Trophoblast cell (in vitro differentiated cells and primary cell): ENCODE measurements around the gene UBD.

Experiments
- DNase-seq, 2 donors: peaks; one replicate each; pipeline ENCODE4 v3.0.0-alpha.2; 2016
- H2AFZ ChIP-seq: 2 replicates; pipeline ENCODE4 v1.6.1; 2013; ENCODE audit warnings: low read length, moderate library complexity, mild to moderate bottlenecking; ENCODE audit not compliant: insufficient read depth, poor library complexity
- H2AK5ac ChIP-seq: 2 replicates; pipeline ENCODE4 v1.6.1; 2013; ENCODE audit warnings: mild to moderate bottlenecking, low read length
- H2BK120ac ChIP-seq: 2 replicates; pipeline ENCODE4 v1.6.1; 2013; ENCODE audit warnings: low read length, mild to moderate bottlenecking, moderate library complexity; ENCODE audit not compliant: insufficient read depth, poor library complexity
- H2BK12ac ChIP-seq: 2 replicates; pipeline ENCODE4 v1.6.1; 2013; ENCODE audit warnings: mild to moderate bottlenecking, low read length, moderate library complexity
- H2BK5ac ChIP-seq: 2 replicates; pipeline ENCODE4 v1.6.1; 2013; ENCODE audit warnings: low read length, low read depth, moderate library complexity, mild to moderate bottlenecking; ENCODE audit not compliant: poor library complexity
- H3K14ac ChIP-seq: 2 replicates; pipeline ENCODE4 v1.6.1; 2013; ENCODE audit warnings: mild to moderate bottlenecking, low read length
- H3K18ac ChIP-seq: 2 replicates; pipeline ENCODE4 v1.6.1; 2013; ENCODE audit warnings: mild to moderate bottlenecking, low read length
- H3K23ac ChIP-seq: 2 replicates; pipeline ENCODE4 v1.6.1; 2013; ENCODE audit warnings: low read length
- H3K27ac ChIP-seq: 2 replicates; pipeline ENCODE4 v1.5.1; 2013; ENCODE audit warnings: low read depth, mild to moderate bottlenecking, inconsistent platforms, low read length, moderate library complexity
- H3K27me3 ChIP-seq: 2 replicates; pipeline ENCODE4 v1.6.1; 2013; ENCODE audit warnings: inconsistent platforms, mild to moderate bottlenecking, low read length, moderate library complexity; ENCODE audit not compliant: insufficient read depth
- H3K36me3 ChIP-seq, 2 experiments: 1 replicate in 1 of 2; 2 replicates in 1 of 2; pipeline ENCODE4 v1.6.1; 2013; ENCODE audit warnings: low read length in 2 of 2, mild to moderate bottlenecking in 2 of 2, moderate library complexity in 1 of 2; ENCODE audit not compliant: insufficient read depth in 2 of 2, control insufficient read depth in 1 of 2
- H3K4ac ChIP-seq: 2 replicates; pipeline ENCODE4 v1.6.1; 2013; ENCODE audit warnings: low read depth, mild to moderate bottlenecking, low read length, moderate library complexity
- H3K4me1 ChIP-seq, 2 experiments: 1 replicate in 1 of 2; 2 replicates in 1 of 2; pipeline ENCODE4 v1.6.1; 2013; ENCODE audit warnings: low read length in 2 of 2, mild to moderate bottlenecking in 2 of 2, moderate library complexity in 1 of 2; ENCODE audit not compliant: insufficient read depth in 2 of 2, control insufficient read depth in 1 of 2
- H3K4me2 ChIP-seq: 2 replicates; pipeline ENCODE4 v1.6.1; 2013; ENCODE audit warnings: inconsistent platforms, mild to moderate bottlenecking, low read length, moderate library complexity
- H3K4me3 ChIP-seq: 2 replicates; pipeline ENCODE4 v1.5.1; 2013; ENCODE audit warnings: mild to moderate bottlenecking, low read depth, low read length, inconsistent platforms
- H3K79me1 ChIP-seq: one replicate; pipeline ENCODE4 v1.6.1; 2013; ENCODE audit warnings: low read length
- H3K79me2 ChIP-seq: 2 replicates; pipeline ENCODE4 v1.6.1; 2013; ENCODE audit warnings: low read length, mild to moderate bottlenecking; ENCODE audit not compliant: control insufficient read depth, insufficient read depth, poor library complexity
- H3K9ac ChIP-seq: 2 replicates; pipeline ENCODE4 v1.6.1; 2013; ENCODE audit warnings: mild to moderate bottlenecking, low read length
- H3K9me3 ChIP-seq: 2 replicates; pipeline ENCODE4 v1.6.1; 2013; ENCODE audit warnings: low read depth, mild to moderate bottlenecking, control low read depth, inconsistent platforms, low read length; ENCODE audit not compliant: insufficient read depth
- H4K12ac ChIP-seq: 2 replicates; pipeline ENCODE4 v1.6.1; 2013; ENCODE audit warnings: low read depth, mild to moderate bottlenecking, low read length, moderate library complexity
- H4K8ac ChIP-seq: 2 replicates; pipeline ENCODE4 v1.6.1; 2013; ENCODE audit warnings: low read depth, mild to moderate bottlenecking, low read length, moderate library complexity
- H4K91ac ChIP-seq: one replicate; pipeline ENCODE4 v1.6.1; 2013; ENCODE audit warnings: low read depth, mild to moderate bottlenecking, low read length, moderate library complexity
- WGBS: extraction: QIAGEN DNeasy Blood & Tissue Kit; methylation state at CpG from one replicate; pipeline ENCODE4 v1.1.7; 2013; ENCODE audit warnings: missing lambda C conversion rate; ENCODE audit not compliant: insufficient read length, insufficient coverage; ENCODE audit errors: extremely low coverage; 5-methylcytosine and 5-hydroxymethylcytosine counted together

UBD gene

DNA sequence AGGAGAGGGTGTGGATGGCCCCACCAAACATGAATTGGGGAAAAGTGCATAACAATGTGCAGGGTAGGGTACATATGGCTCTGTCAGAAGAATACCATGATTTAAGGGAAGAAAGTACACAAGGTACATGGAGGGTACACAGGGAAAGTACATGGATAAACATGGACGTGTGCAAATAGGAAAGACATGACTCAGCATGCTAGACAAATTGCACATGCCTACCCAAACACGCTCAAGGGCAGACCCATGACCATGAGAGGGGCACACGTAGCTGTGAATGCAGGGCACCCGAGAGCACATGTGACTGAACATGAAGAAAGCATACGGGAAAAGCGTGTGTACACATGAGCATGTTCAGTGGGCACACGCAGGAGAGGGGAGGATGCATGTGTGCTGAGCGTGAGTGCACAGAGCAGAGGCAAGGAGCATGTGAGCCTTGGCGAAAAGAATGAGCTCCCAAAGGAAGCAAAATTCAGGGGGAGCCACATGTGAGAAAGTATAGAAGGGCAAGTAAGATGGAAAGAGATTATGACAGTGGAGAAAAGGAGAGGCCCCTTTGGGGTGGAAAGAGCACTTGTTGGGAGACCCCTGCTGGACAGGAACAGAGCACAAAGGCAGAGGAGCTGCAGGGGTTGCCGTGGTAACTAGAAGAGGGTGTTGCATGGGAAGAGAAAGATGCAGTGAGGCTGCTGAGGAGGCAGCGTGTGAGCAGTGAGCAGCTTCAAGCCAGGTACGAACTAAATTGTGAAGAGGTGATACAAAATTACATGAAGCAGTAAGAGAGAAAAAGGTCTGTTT, 43.2 kb upstream of the UBD start:
- Histone ChIP-seq H4K91ac (no peak overlapping the region), H3K4me3 (peak overlapping the region; percentile 5), H3K79me2 (no peaks in the 10 kb centered on the region), H2AK5ac (no peak overlapping the region), H3K79me1 (no peaks in the 10 kb centered on the region), H3K9ac (no peak overlapping the region), H3K18ac (no peak overlapping the region), H3K27ac (no peak overlapping the region), H2BK12ac (no peak overlapping the region), H3K4me1 (peaks cover 0 to 8% of the 10 kb centered on the region in 2 experiments), H3K4me2 (no peak overlapping the region), H3K9me3 (peaks cover 2% of the 10 kb centered on the region), H2AFZ (no peak overlapping the region), H3K4ac (no peak overlapping the region), H3K14ac (no peak overlapping the region), H3K23ac (no peak overlapping the region), H2BK5ac (no peak overlapping the region), H3K36me3 (peaks cover 21 to 42% of the 10 kb centered on the region in 2 experiments), H3K27me3 (no peaks in the 10 kb centered on the region), H4K8ac (no peak overlapping the region), H4K12ac (no peak overlapping the region), H2BK120ac (no peak overlapping the region)
- no peak for DNase-seq
- WGBS, result no CpG with 5 or more reads among the region's 12 CpGs

DNA sequence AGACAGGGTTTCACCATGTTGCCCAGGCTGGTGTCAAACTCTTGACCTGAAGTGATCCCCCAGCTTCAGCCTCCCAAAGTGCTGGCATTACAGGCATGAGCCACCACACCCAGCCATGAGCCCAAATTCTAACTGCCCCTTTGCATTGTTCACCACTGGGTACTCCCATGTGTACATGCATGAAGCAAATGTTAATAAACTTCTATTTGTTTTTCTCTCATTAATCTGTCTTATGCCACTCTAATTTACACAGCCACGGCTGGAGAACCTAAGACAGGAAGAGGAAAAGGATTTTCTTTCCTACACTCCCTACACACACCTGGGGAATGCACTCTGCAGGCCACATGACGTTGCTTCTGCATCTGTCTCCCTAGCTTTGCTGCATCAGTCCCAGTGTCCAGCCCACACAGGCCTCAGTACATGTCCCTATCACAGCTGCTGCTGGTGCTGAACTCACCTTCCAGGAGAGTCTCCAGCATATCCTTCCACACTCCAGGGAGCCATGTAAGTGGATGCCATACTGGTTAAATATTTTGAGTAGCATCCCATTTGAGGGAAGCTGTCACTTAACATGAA, 38.7 kb upstream of the UBD start:
- H3K79me2 ChIP-seq, result no peaks in the 10 kb centered on the region
- H4K8ac ChIP-seq, result no peak overlapping the region
- H3K27ac ChIP-seq, result no peak overlapping the region
- no peak overlapping the region for H3K9ac ChIP-seq
- no peak overlapping the region for H2AK5ac ChIP-seq
- no peaks in the 10 kb centered on the region for H3K4me1 ChIP-seq
- H2AFZ ChIP-seq, result no peak overlapping the region
- no peak overlapping the region for H2BK12ac ChIP-seq
- H2BK120ac ChIP-seq, result no peak overlapping the region
- no peak overlapping the region for H3K4me3 ChIP-seq
- no peak overlapping the region for H3K4me2 ChIP-seq
- H4K12ac ChIP-seq, result no peak overlapping the region
- no peak for DNase-seq
- H4K91ac ChIP-seq, result no peak overlapping the region
- H3K36me3 ChIP-seq, result peaks cover 2 to 10% of the 10 kb centered on the region in 2 experiments
- no peak overlapping the region for H2BK5ac ChIP-seq
- no CpG with 5 or more reads among the region's 2 CpGs for WGBS
- no peak overlapping the region for H3K14ac ChIP-seq
- H3K18ac ChIP-seq, result no peak overlapping the region
- no peaks in the 10 kb centered on the region for H3K27me3 ChIP-seq
- H3K9me3 ChIP-seq, result no peaks in the 10 kb centered on the region
- no peaks in the 10 kb centered on the region for H3K79me1 ChIP-seq
- no peak overlapping the region for H3K23ac ChIP-seq
- H3K4ac ChIP-seq, result no peak overlapping the region

DNA sequence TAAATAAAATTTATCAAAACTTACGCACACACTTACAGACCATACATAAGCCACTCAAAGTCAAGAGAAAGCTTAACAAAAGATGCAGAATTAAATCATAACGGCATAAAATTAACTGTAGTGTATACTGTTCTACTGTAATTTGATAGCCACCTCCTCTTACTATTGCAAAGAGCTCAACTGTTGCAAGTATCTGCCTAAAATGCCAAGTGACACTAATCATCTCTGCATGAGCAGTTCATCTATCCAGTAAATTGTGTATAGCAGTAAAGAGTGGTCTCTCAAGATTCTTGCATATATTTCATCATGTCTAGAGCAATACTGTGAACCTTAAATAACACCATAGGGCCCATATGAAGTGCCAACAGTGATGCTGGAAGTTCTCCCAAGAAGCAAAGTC, 37.7 kb upstream of the UBD start:
- Histone ChIP-seq H3K79me2 (no peaks in the 10 kb centered on the region), H3K9me3 (no peaks in the 10 kb centered on the region), H3K23ac (no peak overlapping the region), H3K27me3 (no peaks in the 10 kb centered on the region), H3K79me1 (no peaks in the 10 kb centered on the region), H2BK12ac (no peak overlapping the region), H4K12ac (no peak overlapping the region), H2AFZ (no peak overlapping the region), H2AK5ac (no peak overlapping the region), H2BK120ac (no peak overlapping the region), H4K91ac (no peak overlapping the region), H3K36me3 (peaks cover 0 to 5% of the 10 kb centered on the region in 2 experiments), H3K18ac (no peak overlapping the region), H3K4me1 (no peaks in the 10 kb centered on the region), H3K4ac (no peak overlapping the region), H3K4me2 (no peak overlapping the region), H4K8ac (no peak overlapping the region), H2BK5ac (no peak overlapping the region), H3K4me3 (no peak overlapping the region), H3K14ac (no peak overlapping the region), H3K27ac (no peak overlapping the region), H3K9ac (no peak overlapping the region)
- no CpG with 5 or more reads among the region's 2 CpGs for WGBS
- DNase-seq, result no peak

DNA sequence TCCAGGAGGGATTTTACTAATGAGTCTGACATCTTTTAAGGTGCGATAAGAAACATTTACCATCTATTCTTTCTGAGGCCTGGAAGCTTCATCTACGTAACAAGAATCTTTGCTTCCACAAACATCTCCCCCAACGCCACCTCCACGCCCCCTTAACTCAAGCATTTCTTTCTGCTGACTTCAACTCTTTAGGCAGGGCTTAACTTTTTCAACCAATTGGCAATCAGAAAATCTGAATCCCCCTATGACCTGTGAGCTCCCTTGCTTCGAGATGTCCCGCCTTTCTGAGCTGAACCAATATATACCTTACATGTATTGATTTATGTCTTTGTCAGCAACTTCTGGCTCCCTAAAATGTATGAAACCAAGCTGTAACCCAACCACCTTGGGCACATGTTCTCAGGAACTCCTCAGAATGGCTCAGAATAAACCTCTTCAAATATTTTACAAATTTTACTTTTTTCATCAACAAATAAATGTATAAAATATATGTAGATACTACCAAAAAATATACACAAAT, 36.9 kb upstream of the UBD start:
- H3K4me2 ChIP-seq, result no peak overlapping the region
- no peak overlapping the region for H4K12ac ChIP-seq
- no peak overlapping the region for H2AK5ac ChIP-seq
- no peaks in the 10 kb centered on the region for H3K79me2 ChIP-seq
- no peak overlapping the region for H3K4me3 ChIP-seq
- H3K23ac ChIP-seq, result no peak overlapping the region
- no peaks in the 10 kb centered on the region for H3K4me1 ChIP-seq
- no peaks in the 10 kb centered on the region for H3K9me3 ChIP-seq
- no peak overlapping the region for H4K8ac ChIP-seq
- H3K36me3 ChIP-seq, result peaks cover 0 to 3% of the 10 kb centered on the region in 2 experiments
- no peak overlapping the region for H3K14ac ChIP-seq
- H3K4ac ChIP-seq, result no peak overlapping the region
- no peak for DNase-seq
- H4K91ac ChIP-seq, result no peak overlapping the region
- no peaks in the 10 kb centered on the region for H3K27me3 ChIP-seq
- no peaks in the 10 kb centered on the region for H3K79me1 ChIP-seq
- no peak overlapping the region for H2AFZ ChIP-seq
- WGBS, result 100% methylated on average over 2 of the region's 6 CpGs
- H2BK5ac ChIP-seq, result no peak overlapping the region
- no peak overlapping the region for H2BK120ac ChIP-seq
- no peak overlapping the region for H2BK12ac ChIP-seq
- H3K9ac ChIP-seq, result no peak overlapping the region
- H3K18ac ChIP-seq, result no peak overlapping the region
- H3K27ac ChIP-seq, result no peak overlapping the region
